GM19372 (cell line): Measurements from ENCODE around the gene MRS2.

Experiments used
- ATAC-seq: cut with Tn5 transposase; IDR thresholded peaks from one replicate; pipeline ENCODE4 v1.9.1; 2021; ENCODE audit warnings: mild to moderate bottlenecking, low read depth, moderate library complexity; ENCODE audit not compliant: unreplicated experiment

Gene MRS2

GRCh38 chr6:24426729-24427446, 24.2 kb downstream of the MRS2 start:
- no peak for ATAC-seq

DNA sequence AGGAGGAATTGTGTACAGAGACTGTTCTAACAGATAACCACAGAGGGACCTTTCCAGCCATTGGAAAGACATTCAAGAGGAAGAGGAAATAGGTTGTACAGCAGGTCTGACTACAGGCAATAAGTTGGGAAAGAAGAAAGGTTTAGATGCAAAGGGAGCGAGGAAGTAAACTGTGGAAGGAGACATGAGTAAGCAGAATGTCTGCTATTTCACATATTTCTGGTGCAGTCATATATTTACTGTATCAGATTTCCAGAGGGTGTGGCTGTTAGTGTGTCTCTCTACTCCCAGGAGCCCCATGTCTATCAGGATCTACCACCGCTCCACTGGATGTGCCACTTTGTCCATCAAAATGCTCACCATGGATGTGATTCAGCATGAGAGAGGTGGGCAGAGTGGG, 25.9 kb downstream of the MRS2 start:
- no peak for ATAC-seq

DNA sequence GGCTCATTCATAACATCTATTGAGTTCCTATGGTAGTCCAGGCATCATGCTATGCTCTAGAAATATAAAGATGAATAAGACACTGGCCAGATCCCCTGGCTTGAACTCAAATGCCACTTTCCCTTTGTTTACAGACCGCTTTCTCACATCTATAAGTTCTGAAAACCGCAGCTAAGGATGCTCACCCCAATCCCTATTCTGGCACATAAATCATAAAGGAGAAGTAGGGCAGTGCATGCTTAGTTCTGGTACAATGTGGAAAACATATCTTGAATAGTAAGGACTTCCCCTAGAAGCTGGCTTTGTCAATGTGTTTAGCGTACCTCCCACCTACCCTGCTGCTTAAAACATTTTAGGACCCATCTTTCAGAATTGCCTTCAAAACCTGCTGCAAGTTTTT, 26.4 kb downstream of the MRS2 start:
- no peak for ATAC-seq

- ATAC-seq, result no peak
These were observed 27.4 kb downstream of the MRS2 start for GRCh38 chr6:24430086-24430485.

- no peak for ATAC-seq
These were observed 28.3 kb downstream of the MRS2 start for GRCh38 chr6:24431045-24431451.

DNA sequence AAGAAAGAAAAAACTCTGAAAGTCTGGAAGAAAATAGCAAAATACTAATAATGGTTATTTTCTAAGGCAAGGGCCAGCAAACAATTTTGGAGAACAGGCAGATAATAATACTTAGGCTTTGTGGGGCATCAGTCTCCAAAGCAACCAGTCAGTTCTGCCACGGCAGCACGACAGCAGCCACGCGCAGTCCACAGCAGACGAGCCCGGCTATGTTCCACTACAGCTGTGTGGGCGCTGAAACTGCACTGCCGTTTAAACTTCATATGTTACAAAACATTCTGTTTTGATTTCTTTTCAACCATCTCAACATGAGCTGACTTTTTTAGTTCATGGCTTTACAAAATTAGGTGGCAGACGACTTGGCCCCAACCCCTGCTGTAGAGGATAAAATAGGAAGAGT, 29.9 kb downstream of the MRS2 start:
- ATAC-seq, result no peak

DNA sequence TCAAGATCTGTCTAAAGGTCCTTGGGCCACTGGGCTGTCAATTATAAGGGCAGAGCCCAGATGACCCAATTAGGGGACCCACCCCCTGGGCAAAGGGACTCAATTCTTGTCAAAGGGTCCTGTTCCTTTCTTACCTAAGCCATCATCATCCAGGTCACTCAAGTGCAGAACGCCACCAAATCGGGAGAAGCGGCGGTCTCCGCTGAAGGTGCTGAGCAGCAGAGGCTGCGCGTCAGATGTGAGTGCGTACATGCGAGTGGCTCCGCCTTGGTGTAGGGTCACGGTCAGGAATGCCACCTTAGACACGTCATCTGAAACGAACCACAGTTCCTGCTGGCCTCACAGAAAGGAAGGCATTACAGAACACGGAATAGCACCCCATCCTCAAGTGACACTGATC, 34.2 kb downstream of the MRS2 start:
- no peak for ATAC-seq

- ATAC-seq, result no peak
These were observed 37.3 kb downstream of the MRS2 start for GRCh38 chr6:24439858-24440539.

GRCh38 chr6:24440897-24441598, 38.3 kb downstream of the MRS2 start:
- ATAC-seq, result no peak

DNA sequence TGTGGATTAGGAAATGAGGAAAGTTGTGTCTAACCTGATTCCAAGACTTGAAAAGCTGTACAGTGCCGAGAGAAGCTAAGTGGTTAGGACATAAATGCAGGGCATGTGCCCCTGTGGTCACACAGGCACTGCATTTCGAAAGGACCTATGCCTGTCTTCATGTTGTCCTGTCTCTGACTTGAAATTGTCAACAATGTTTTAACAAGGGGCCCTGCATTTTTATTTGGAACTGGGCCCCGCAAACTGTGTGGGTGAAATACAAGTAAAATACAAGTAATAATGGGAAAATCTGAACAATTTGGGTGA, 38.8 kb downstream of the MRS2 start:
- no peak for ATAC-seq

- ATAC-seq, result no peak
These were observed 41.9 kb downstream of the MRS2 start for GRCh38 chr6:24444588-24444987.

DNA sequence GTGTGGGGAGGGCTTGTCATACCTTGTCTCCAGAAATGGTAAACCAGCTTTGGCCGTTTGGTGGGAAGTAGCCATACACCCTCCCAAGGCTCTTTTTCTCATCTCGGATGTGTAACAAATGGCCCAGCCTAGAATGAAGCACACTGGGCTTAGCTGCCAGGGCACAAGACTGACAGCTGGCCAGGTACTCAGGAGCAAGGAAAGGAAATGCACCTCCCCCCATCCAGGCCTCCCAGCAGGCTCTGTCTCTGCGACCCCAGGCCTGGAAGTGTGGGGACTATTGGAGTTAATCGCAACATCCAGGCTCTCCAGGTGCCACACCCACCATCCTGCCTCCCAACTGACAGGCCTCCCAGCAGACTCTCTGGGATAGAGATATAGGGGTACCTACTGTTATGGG, 43.0 kb downstream of the MRS2 start:
- no peak for ATAC-seq

DNA sequence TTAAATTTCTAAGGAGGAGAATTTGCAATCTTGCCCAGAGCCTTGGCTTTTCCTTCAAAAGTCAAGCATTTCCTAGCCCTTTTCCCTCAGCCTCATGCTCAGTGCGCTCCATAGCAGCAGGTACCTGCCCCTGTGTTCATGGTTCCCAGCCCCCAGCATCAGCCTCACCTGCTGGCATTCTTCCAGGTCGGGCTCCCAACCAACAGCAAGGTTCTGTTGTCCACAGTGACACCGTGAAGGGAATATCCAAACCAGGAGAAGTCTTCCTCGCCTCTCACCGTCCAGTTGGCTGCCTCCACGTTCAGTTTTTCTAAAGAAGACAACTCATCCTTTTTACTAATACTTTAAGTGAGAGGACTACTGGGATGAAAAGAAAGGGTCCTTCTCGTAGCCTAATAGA, 43.9 kb downstream of the MRS2 start:
- no peak for ATAC-seq

GRCh38 chr6:24448396-24448795, 45.7 kb downstream of the MRS2 start:
- no peak for ATAC-seq

DNA sequence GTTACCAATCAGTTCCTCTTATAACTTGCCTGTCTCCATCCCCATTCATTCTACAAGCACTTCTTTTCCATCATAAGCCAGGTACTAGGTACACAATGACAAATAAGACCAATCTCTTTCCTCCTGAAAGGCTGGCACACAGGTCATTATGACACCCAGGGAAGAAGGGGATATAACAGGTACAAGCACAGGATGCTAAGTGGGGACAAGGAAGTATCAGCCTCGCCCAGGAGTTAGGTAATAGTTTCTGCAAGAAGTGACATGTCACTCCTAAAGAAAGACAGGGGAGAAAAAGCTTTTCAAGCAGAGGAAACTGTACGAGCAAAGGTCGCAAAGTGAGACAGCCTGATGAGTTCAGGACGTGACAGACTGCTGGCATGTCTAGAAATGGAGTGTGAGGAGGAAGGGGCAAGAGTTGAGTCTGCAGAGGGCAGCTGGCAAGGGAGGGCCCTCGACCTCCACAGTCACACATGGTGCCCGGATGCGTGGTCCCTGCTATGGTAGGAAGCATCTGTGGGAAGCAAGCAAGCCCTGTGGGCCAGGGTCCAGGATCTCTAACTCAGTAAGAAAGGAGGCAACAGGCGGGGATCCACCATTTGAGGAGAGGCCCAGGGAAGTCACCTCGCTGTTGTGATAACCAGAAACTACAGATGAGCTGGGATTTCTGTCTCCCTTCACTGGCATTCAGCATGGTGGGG, 46.2 kb downstream of the MRS2 start:
- ATAC-seq, result no peak

GRCh38 chr6:24451581-24452388, 49.0 kb downstream of the MRS2 start:
- ATAC-seq, result no peak

DNA sequence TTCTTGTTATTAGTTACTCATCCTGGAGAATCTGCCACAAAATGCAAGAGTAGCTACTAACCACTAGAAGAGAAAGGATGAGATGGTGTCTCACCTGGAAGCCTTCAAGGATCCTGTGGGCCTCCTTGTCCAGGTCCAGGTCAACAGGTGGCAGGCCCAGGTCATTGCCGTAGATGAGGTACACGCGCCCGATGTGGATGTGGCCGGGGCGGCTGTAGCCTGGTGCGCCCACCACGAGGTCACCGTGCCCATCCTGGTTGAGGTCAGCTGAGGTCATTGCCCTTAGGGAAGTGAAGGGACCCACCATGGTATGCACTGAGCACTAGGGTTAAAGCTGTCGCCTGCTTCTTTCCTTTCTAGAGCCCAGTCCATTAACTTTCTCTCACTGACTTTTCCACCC, 51.2 kb downstream of the MRS2 start:
- ATAC-seq, result no peak

GRCh38 chr6:24454452-24454851, 51.7 kb downstream of the MRS2 start:
- no peak for ATAC-seq

- no peak for ATAC-seq
These were observed 52.3 kb downstream of the MRS2 start for GRCh38 chr6:24455061-24455460.

GRCh38 chr6:24458134-24458533, 55.4 kb downstream of the MRS2 start:
- ATAC-seq, result no peak

- no peak for ATAC-seq
These were observed 56.2 kb downstream of the MRS2 start for GRCh38 chr6:24458941-24459340.
